ENCODE data around the gene MYBL2. TPM values are rescaled to one million over a fixed set of nuclear protein-coding genes. Genes with fewer than 3 reads are reported as not detected.

The MYBL2 gene
- total and polyA plus RNA-seq, 2 experiments from 2014 or later = 6.1 to 11.7 TPM

- H4K20me1 ChIP-seq (ENCODE audit: insufficient read depth) = no peaks in the 10 kb centered on the region
- no peak overlapping the region for H3K4me2 ChIP-seq (ENCODE audit: unreplicated experiment)
- in situ Hi-C loops (cut with MboI) = no loop called here
- no peaks in the 10 kb centered on the region for H3K27me3 ChIP-seq (replicated peaks; ENCODE audit: insufficient read depth)
- no peak for DNase-seq
- TF ChIP-seq EZH2phosphoT487 (IDR thresholded peaks at IDR 0.05; ENCODE audit: insufficient read depth, low read depth) = no peak
- H3K9ac ChIP-seq = no peak overlapping the region
- no peaks in the 10 kb centered on the region for H3K79me2 ChIP-seq (ENCODE audit: insufficient read depth)
- WGBS, 2 experiments (ENCODE audit: low coverage in 1 of 2, low lambda C conversion rate in 2 of 2, missing lambda C conversion rate in 2 of 2) = 89 to 94% methylated on average over 4 of the region's 4 CpGs
- no peaks in the 10 kb centered on the region for H3F3A ChIP-seq (ENCODE audit: insufficient read depth)
- H2AFZ ChIP-seq = no peak overlapping the region
- no peaks in the 10 kb centered on the region for H3K9me3 ChIP-seq (ENCODE audit: low read depth)
- no peaks in the 10 kb centered on the region for H3K36me3 ChIP-seq (ENCODE audit: low read depth)
- H3K4me1 ChIP-seq (ENCODE audit: insufficient read depth) = no peaks in the 10 kb centered on the region
- H3K27ac ChIP-seq = no peak overlapping the region
- no peaks in the 10 kb centered on the region for H3K9me2 ChIP-seq (ENCODE audit: insufficient read depth)
- H3K4me3 ChIP-seq = no peak overlapping the region
Measured at GRCh38 chr20:43689165-43689564, 22.3 kb downstream of the MYBL2 start.

GRCh38 chr20:43690943-43691598 lies 24.2 kb downstream of the MYBL2 start:
- H3K9ac ChIP-seq = no peak overlapping the region
- no peak for TF ChIP-seq EZH2phosphoT487 (IDR thresholded peaks at IDR 0.05; ENCODE audit: insufficient read depth, low read depth)
- no peak for TF ChIP-seq EZH2 (IDR thresholded peaks at IDR 0.05; ENCODE audit: insufficient read depth, poor library complexity, severe bottlenecking)

GRCh38 chr20:43691928-43692524 lies 25.1 kb downstream of the MYBL2 start:
- H4K20me1 ChIP-seq (ENCODE audit: insufficient read depth) = no peaks in the 10 kb centered on the region
- WGBS, 2 experiments (ENCODE audit: low coverage in 1 of 2, low lambda C conversion rate in 2 of 2, missing lambda C conversion rate in 2 of 2) = 93 to 94% methylated on average over 5 of the region's 5 CpGs
- in situ Hi-C loops (cut with MboI) = no loop called here

More at GRCh38 chr20:43690943-43691598, 24.2 kb downstream of the MYBL2 start:
- no peak overlapping the region for H3K27ac ChIP-seq
- no peaks in the 10 kb centered on the region for H3F3A ChIP-seq (ENCODE audit: insufficient read depth)
- WGBS, 2 experiments (ENCODE audit: low coverage in 1 of 2, low lambda C conversion rate in 2 of 2, missing lambda C conversion rate in 2 of 2) = 97 to 98% methylated on average over 9 of the region's 9 CpGs
- H3K4me1 ChIP-seq (ENCODE audit: insufficient read depth) = no peaks in the 10 kb centered on the region
- in situ Hi-C loops (cut with MboI) = no loop called here
- H3K4me3 ChIP-seq = no peak overlapping the region
- H3K27me3 ChIP-seq (replicated peaks; ENCODE audit: insufficient read depth) = no peaks in the 10 kb centered on the region
- no peaks in the 10 kb centered on the region for H3K9me3 ChIP-seq (ENCODE audit: low read depth)
- H2AFZ ChIP-seq = no peak overlapping the region
- no peak overlapping the region for H3K4me2 ChIP-seq (ENCODE audit: unreplicated experiment)
- H4K20me1 ChIP-seq (ENCODE audit: insufficient read depth) = no peaks in the 10 kb centered on the region
- no peak for DNase-seq
- H3K79me2 ChIP-seq (ENCODE audit: insufficient read depth) = no peaks in the 10 kb centered on the region
- H3K36me3 ChIP-seq (ENCODE audit: low read depth) = no peaks in the 10 kb centered on the region
- no peaks in the 10 kb centered on the region for H3K9me2 ChIP-seq (ENCODE audit: insufficient read depth)

GRCh38 chr20:43694763-43695162 lies 27.8 kb downstream of the MYBL2 start:
- Histone ChIP-seq H3K9me2 (ENCODE audit: insufficient read depth) (no peaks in the 10 kb centered on the region), H3K27ac (no peak overlapping the region), H3K36me3 (ENCODE audit: low read depth) (no peaks in the 10 kb centered on the region), H3K27me3 (replicated peaks; ENCODE audit: insufficient read depth) (no peaks in the 10 kb centered on the region), H3K4me1 (ENCODE audit: insufficient read depth) (no peaks in the 10 kb centered on the region), H3K79me2 (ENCODE audit: insufficient read depth) (no peaks in the 10 kb centered on the region), H3K4me2 (ENCODE audit: unreplicated experiment) (no peak overlapping the region), H3F3A (ENCODE audit: insufficient read depth) (no peaks in the 10 kb centered on the region), H4K20me1 (ENCODE audit: insufficient read depth) (no peaks in the 10 kb centered on the region), H3K4me3 (no peak overlapping the region), H2AFZ (no peak overlapping the region), H3K9me3 (ENCODE audit: low read depth) (no peaks in the 10 kb centered on the region), H3K9ac (no peak overlapping the region)
- 97 to 99% methylated on average over 3 of the region's 3 CpGs for WGBS, 2 experiments (ENCODE audit: low coverage in 1 of 2, low lambda C conversion rate in 2 of 2, missing lambda C conversion rate in 2 of 2)
- no peak for TF ChIP-seq EZH2phosphoT487 (IDR thresholded peaks at IDR 0.05; ENCODE audit: insufficient read depth, low read depth)
- TF ChIP-seq EZH2 (IDR thresholded peaks at IDR 0.05; ENCODE audit: insufficient read depth, poor library complexity, severe bottlenecking) = no peak
- DNase-seq = no peak
- in situ Hi-C loops (cut with MboI) = no loop called here

More at GRCh38 chr20:43691928-43692524, 25.1 kb downstream of the MYBL2 start:
- Histone ChIP-seq H2AFZ (no peak overlapping the region), H3K4me2 (ENCODE audit: unreplicated experiment) (no peak overlapping the region), H3K36me3 (ENCODE audit: low read depth) (no peaks in the 10 kb centered on the region), H3K27me3 (replicated peaks; ENCODE audit: insufficient read depth) (no peaks in the 10 kb centered on the region), H3K79me2 (ENCODE audit: insufficient read depth) (no peaks in the 10 kb centered on the region), H3F3A (ENCODE audit: insufficient read depth) (no peaks in the 10 kb centered on the region), H3K9me2 (ENCODE audit: insufficient read depth) (no peaks in the 10 kb centered on the region), H3K9me3 (ENCODE audit: low read depth) (no peaks in the 10 kb centered on the region), H3K4me1 (ENCODE audit: insufficient read depth) (no peaks in the 10 kb centered on the region), H3K4me3 (no peak overlapping the region), H3K27ac (no peak overlapping the region), H3K9ac (no peak overlapping the region)
- no peak for TF ChIP-seq EZH2phosphoT487 (IDR thresholded peaks at IDR 0.05; ENCODE audit: insufficient read depth, low read depth)
- no peak for TF ChIP-seq EZH2 (IDR thresholded peaks at IDR 0.05; ENCODE audit: insufficient read depth, poor library complexity, severe bottlenecking)
- DNase-seq = peak; percentile 60

Measured in GM23248 (cell line).